Measurements from ENCODE around the gene CDH23. TPM values are rescaled to one million over a fixed set of nuclear protein-coding genes. Genes with fewer than 3 reads are reported as not detected.

Gene CDH23
- total RNA-seq, 2 donors from 2014 or later: 8.1 to 9.0 TPM

GRCh38 chr10:71451754-71452153 lies 55.0 kb downstream of the CDH23 start:
- Mint-ChIP-seq H3K27me3 (peaks cover 27% of the 10 kb centered on the region), H3K27ac (no peak overlapping the region), H3K4me3 (no peak overlapping the region), H3K36me3 (ENCODE audit: low read depth) (no peaks in the 10 kb centered on the region), H3K4me1 (no peaks in the 10 kb centered on the region)
- no peak for ATAC-seq
- DNase-seq: no peak
- no peaks in the 10 kb centered on the region for H3K9me3 ChIP-seq (ENCODE audit: control insufficient read depth, low read length, poor library complexity, severe bottlenecking)

GRCh38 chr10:71453186-71453585 lies 56.5 kb downstream of the CDH23 start:
- no peaks in the 10 kb centered on the region for H3K9me3 ChIP-seq (ENCODE audit: control insufficient read depth, low read length, poor library complexity, severe bottlenecking)
- H3K27me3 Mint-ChIP-seq: peaks cover 40% of the 10 kb centered on the region
- no peaks in the 10 kb centered on the region for H3K4me1 Mint-ChIP-seq
- no peak overlapping the region for H3K4me3 Mint-ChIP-seq
- ATAC-seq (no peak), DNase-seq (no peak)
- H3K36me3 Mint-ChIP-seq (ENCODE audit: low read depth): no peaks in the 10 kb centered on the region
- no peak overlapping the region for H3K27ac Mint-ChIP-seq

- Mint-ChIP-seq H3K4me3 (no peak overlapping the region), H3K36me3 (ENCODE audit: low read depth) (no peaks in the 10 kb centered on the region)
Observed at GRCh38 chr10:71454347-71454746, 57.6 kb downstream of the CDH23 start.

GRCh38 chr10:71455035-71455434 lies 58.3 kb downstream of the CDH23 start:
- no peaks in the 10 kb centered on the region for H3K36me3 Mint-ChIP-seq (ENCODE audit: low read depth)
- H3K4me1 Mint-ChIP-seq: no peaks in the 10 kb centered on the region
- ATAC-seq: no peak
- no peaks in the 10 kb centered on the region for H3K9me3 ChIP-seq (ENCODE audit: control insufficient read depth, low read length, poor library complexity, severe bottlenecking)
- no peak overlapping the region for H3K4me3 Mint-ChIP-seq
- no peak overlapping the region for H3K27ac Mint-ChIP-seq
- peaks cover 46% of the 10 kb centered on the region for H3K27me3 Mint-ChIP-seq
- no peak for DNase-seq

More at GRCh38 chr10:71454347-71454746, 57.6 kb downstream of the CDH23 start:
- no peak for DNase-seq
- H3K27ac Mint-ChIP-seq: no peak overlapping the region
- H3K4me1 Mint-ChIP-seq: no peaks in the 10 kb centered on the region
- no peaks in the 10 kb centered on the region for H3K9me3 ChIP-seq (ENCODE audit: control insufficient read depth, low read length, poor library complexity, severe bottlenecking)
- peaks cover 40% of the 10 kb centered on the region for H3K27me3 Mint-ChIP-seq
- no peak for ATAC-seq

- no peaks in the 10 kb centered on the region for H3K9me3 ChIP-seq (ENCODE audit: control insufficient read depth, low read length, poor library complexity, severe bottlenecking)
- Mint-ChIP-seq H3K4me3 (no peak overlapping the region), H3K27ac (no peak overlapping the region), H3K4me1 (no peaks in the 10 kb centered on the region), H3K36me3 (ENCODE audit: low read depth) (no peaks in the 10 kb centered on the region), H3K27me3 (peaks cover 50% of the 10 kb centered on the region)
- DNase-seq (no peak), ATAC-seq (no peak)
Observed at GRCh38 chr10:71456631-71457030, 59.9 kb downstream of the CDH23 start.

GRCh38 chr10:71457908-71458307 lies 61.2 kb downstream of the CDH23 start:
- ATAC-seq (no peak), DNase-seq (no peak)
- H3K9me3 ChIP-seq (ENCODE audit: control insufficient read depth, low read length, poor library complexity, severe bottlenecking): no peaks in the 10 kb centered on the region
- Mint-ChIP-seq H3K27me3 (peaks cover 48% of the 10 kb centered on the region), H3K4me1 (no peaks in the 10 kb centered on the region), H3K36me3 (ENCODE audit: low read depth) (no peaks in the 10 kb centered on the region), H3K27ac (no peak overlapping the region), H3K4me3 (no peak overlapping the region)

- no peak for DNase-seq
- peaks cover 43% of the 10 kb centered on the region for H3K27me3 Mint-ChIP-seq
- H3K9me3 ChIP-seq (ENCODE audit: control insufficient read depth, low read length, poor library complexity, severe bottlenecking): no peaks in the 10 kb centered on the region
- no peaks in the 10 kb centered on the region for H3K4me1 Mint-ChIP-seq
- no peaks in the 10 kb centered on the region for H3K36me3 Mint-ChIP-seq (ENCODE audit: low read depth)
- H3K4me3 Mint-ChIP-seq: no peak overlapping the region
- ATAC-seq: no peak
- H3K27ac Mint-ChIP-seq: no peak overlapping the region
Observed at GRCh38 chr10:71458387-71458786, 61.7 kb downstream of the CDH23 start.

GRCh38 chr10:71459513-71459912 lies 62.8 kb downstream of the CDH23 start:
- H3K9me3 ChIP-seq (ENCODE audit: control insufficient read depth, low read length, poor library complexity, severe bottlenecking): no peaks in the 10 kb centered on the region
- no peak for ATAC-seq
- Mint-ChIP-seq H3K27me3 (peaks cover 39% of the 10 kb centered on the region), H3K4me1 (no peaks in the 10 kb centered on the region), H3K27ac (no peak overlapping the region), H3K36me3 (ENCODE audit: low read depth) (no peaks in the 10 kb centered on the region), H3K4me3 (no peak overlapping the region)
- no peak for DNase-seq

GRCh38 chr10:71460615-71461014 lies 63.9 kb downstream of the CDH23 start:
- H3K4me3 Mint-ChIP-seq: no peak overlapping the region
- no peak for DNase-seq

GRCh38 chr10:71461457-71461856 lies 64.7 kb downstream of the CDH23 start:
- no peaks in the 10 kb centered on the region for H3K4me1 Mint-ChIP-seq
- H3K27ac Mint-ChIP-seq: no peak overlapping the region
- no peaks in the 10 kb centered on the region for H3K36me3 Mint-ChIP-seq (ENCODE audit: low read depth)
- ATAC-seq: no peak
- DNase-seq: no peak
- no peak overlapping the region for H3K4me3 Mint-ChIP-seq
- H3K9me3 ChIP-seq (ENCODE audit: control insufficient read depth, low read length, poor library complexity, severe bottlenecking): no peaks in the 10 kb centered on the region
- peaks cover 26% of the 10 kb centered on the region for H3K27me3 Mint-ChIP-seq

More at GRCh38 chr10:71460615-71461014, 63.9 kb downstream of the CDH23 start:
- Mint-ChIP-seq H3K36me3 (ENCODE audit: low read depth) (no peaks in the 10 kb centered on the region), H3K27ac (no peak overlapping the region), H3K4me1 (no peaks in the 10 kb centered on the region), H3K27me3 (peaks cover 34% of the 10 kb centered on the region)
- H3K9me3 ChIP-seq (ENCODE audit: control insufficient read depth, low read length, poor library complexity, severe bottlenecking): no peaks in the 10 kb centered on the region
- ATAC-seq: no peak

- ATAC-seq (no peak), DNase-seq (no peak)
- no peak overlapping the region for H3K4me3 Mint-ChIP-seq
- no peaks in the 10 kb centered on the region for H3K9me3 ChIP-seq (ENCODE audit: control insufficient read depth, low read length, poor library complexity, severe bottlenecking)
- H3K27ac Mint-ChIP-seq: no peak overlapping the region
- H3K27me3 Mint-ChIP-seq: peaks cover 17% of the 10 kb centered on the region
- H3K4me1 Mint-ChIP-seq: no peaks in the 10 kb centered on the region
- no peaks in the 10 kb centered on the region for H3K36me3 Mint-ChIP-seq (ENCODE audit: low read depth)
Observed at GRCh38 chr10:71462062-71462935, 65.6 kb downstream of the CDH23 start.

GRCh38 chr10:71463111-71463510 lies 66.4 kb downstream of the CDH23 start:
- no peaks in the 10 kb centered on the region for H3K9me3 ChIP-seq (ENCODE audit: control insufficient read depth, low read length, poor library complexity, severe bottlenecking)
- H3K4me3 Mint-ChIP-seq: no peak overlapping the region
- no peaks in the 10 kb centered on the region for H3K4me1 Mint-ChIP-seq
- no peak overlapping the region for H3K27ac Mint-ChIP-seq
- ATAC-seq (no peak), DNase-seq (no peak)
- no peaks in the 10 kb centered on the region for H3K36me3 Mint-ChIP-seq (ENCODE audit: low read depth)
- H3K27me3 Mint-ChIP-seq: peaks cover 10% of the 10 kb centered on the region

- no peaks in the 10 kb centered on the region for H3K9me3 ChIP-seq (ENCODE audit: control insufficient read depth, low read length, poor library complexity, severe bottlenecking)
- Mint-ChIP-seq H3K4me1 (peaks cover 4% of the 10 kb centered on the region), H3K27me3 (no peaks in the 10 kb centered on the region), H3K27ac (no peak overlapping the region), H3K4me3 (no peak overlapping the region), H3K36me3 (ENCODE audit: low read depth) (no peaks in the 10 kb centered on the region)
- DNase-seq (no peak), ATAC-seq (no peak)
Observed at GRCh38 chr10:71465551-71466252, 69.0 kb downstream of the CDH23 start.

Measured in T-helper 17 cell (primary cell).